CD14-positive monocyte (primary cell): Measurements from ENCODE around the gene HK1. TPM values are rescaled to one million over a fixed set of nuclear protein-coding genes. Genes with fewer than 3 reads are reported as not detected.

ENCODE experiments used
- DNase-seq, 3 donors: peaks; one replicate each; pipeline ENCODE4 v3.0.0-alpha.2; 2011 to 2022
- H2AFZ ChIP-seq: 2 replicates; pipeline ENCODE4 v1.6.0; 2012; ENCODE audit warnings: mild to moderate bottlenecking, low read depth, low read length, inconsistent platforms; ENCODE audit not compliant: insufficient read depth, poor library complexity, severe bottlenecking
- H3K27ac ChIP-seq, 2 donors: 1 replicate in 1 of 2; 2 replicates in 1 of 2; pipeline ENCODE4 v1.5.1; 2012 to 2013; ENCODE audit warnings: low read length in 2 of 2, control low read depth in 1 of 2, inconsistent platforms in 1 of 2, low read depth in 1 of 2, mild to moderate bottlenecking in 1 of 2
- H3K27me3 ChIP-seq, 2 donors: one replicate each; pipeline versions ENCODE4 v1.6.0 to v1.6.1; 2011 to 2013; ENCODE audit warnings: low read length in 2 of 2; ENCODE audit not compliant: control insufficient read depth in 2 of 2, insufficient read depth in 2 of 2
- H3K36me3 ChIP-seq, 2 donors: replicated peaks in 1 of 2; 1 replicate in 1 of 2; 2 replicates in 1 of 2; pipeline versions ENCODE4 v1.5.1 to v1.6.1; 2012 to 2013; ENCODE audit warnings: low read length in 2 of 2, control low read depth in 1 of 2, inconsistent platforms in 1 of 2, mild to moderate bottlenecking in 1 of 2; ENCODE audit not compliant: insufficient read depth in 2 of 2, control insufficient read depth in 1 of 2
- H3K4me1 ChIP-seq, 2 donors: 1 replicate in 1 of 2; 2 replicates in 1 of 2; pipeline versions ENCODE4 v1.5.1 to v1.6.1; 2012 to 2013; ENCODE audit warnings: low read length in 2 of 2, control low read depth in 1 of 2, inconsistent platforms in 1 of 2, mild to moderate bottlenecking in 1 of 2, moderate library complexity in 1 of 2; ENCODE audit not compliant: insufficient read depth in 2 of 2, control insufficient read depth in 1 of 2
- H3K4me2 ChIP-seq: replicated peaks from 2 replicates; pipeline ENCODE3; 2012; ENCODE audit warnings: low read length, moderate library complexity, mild to moderate bottlenecking; ENCODE audit not compliant: poor library complexity, severe bottlenecking; ENCODE audit errors: extremely low read depth
- H3K4me3 ChIP-seq, 3 experiments: fragments of 200-600 bp in 1 of 3; sonication (generic) in 1 of 3; replicated peaks in 1 of 3; 1 replicate in 2 of 3; 2 replicates in 1 of 3; pipeline ENCODE4 v1.5.1; 2011 to 2013; ENCODE audit warnings: low read length in 3 of 3, mild to moderate bottlenecking in 3 of 3, control low read depth in 2 of 3, low read depth in 2 of 3, inconsistent platforms in 1 of 3, moderate library complexity in 1 of 3
- H3K79me2 ChIP-seq: 2 replicates; pipeline ENCODE4 v1.6.0; 2012; ENCODE audit warnings: mild to moderate bottlenecking, control low read depth, inconsistent platforms, low read length, moderate library complexity; ENCODE audit not compliant: insufficient read depth
- H3K9ac ChIP-seq: 2 replicates; pipeline ENCODE4 v1.6.0; 2017; ENCODE audit warnings: low read length, mild to moderate bottlenecking; ENCODE audit not compliant: insufficient read depth, poor library complexity, severe bottlenecking
- H3K9me3 ChIP-seq, 2 donors: replicated peaks in 1 of 2; 1 replicate in 1 of 2; 2 replicates in 1 of 2; pipeline versions ENCODE4 v1.5.1 to v1.6.1; 2012 to 2013; ENCODE audit warnings: low read length in 2 of 2, control low read depth in 1 of 2; ENCODE audit not compliant: control insufficient read depth in 1 of 2, insufficient read depth in 1 of 2
- H4K20me1 ChIP-seq: 2 replicates; pipeline ENCODE4 v1.6.0; 2012; ENCODE audit warnings: mild to moderate bottlenecking, low read length, control low read depth, moderate library complexity; ENCODE audit not compliant: insufficient read depth
- H3K27ac Mint-ChIP-seq, 7 donors: one replicate each; pipeline ENCODE4 v1.8.0; 2020; ENCODE audit warnings: mild to moderate bottlenecking in 7 of 7, mixed read lengths in 7 of 7, moderate library complexity in 6 of 7, inconsistent platforms in 2 of 7
- H3K27me3 Mint-ChIP-seq, 3 donors: one replicate each; pipeline ENCODE4 v1.8.0; 2021 to 2022; ENCODE audit warnings: low read depth in 3 of 3, mild to moderate bottlenecking in 3 of 3, mixed read lengths in 3 of 3, moderate library complexity in 3 of 3, inconsistent platforms in 1 of 3
- H3K36me3 Mint-ChIP-seq, 2 donors: one replicate each; pipeline ENCODE4 v1.8.0; 2020; ENCODE audit warnings: mixed read lengths in 2 of 2, inconsistent platforms in 1 of 2, mild to moderate bottlenecking in 1 of 2
- H3K4me1 Mint-ChIP-seq: one replicate; pipeline ENCODE4 v1.8.0; 2020; ENCODE audit warnings: mild to moderate bottlenecking, mixed read lengths
- H3K4me3 Mint-ChIP-seq, 2 donors: one replicate each; pipeline ENCODE4 v1.8.0; 2020; ENCODE audit warnings: mild to moderate bottlenecking in 2 of 2, mixed read lengths in 2 of 2, moderate library complexity in 1 of 2
- H3K9me3 Mint-ChIP-seq, 7 donors: one replicate each; pipeline ENCODE4 v1.8.0; 2020 to 2022; ENCODE audit warnings: mixed read lengths in 7 of 7, mild to moderate bottlenecking in 6 of 7, moderate library complexity in 6 of 7, inconsistent platforms in 2 of 7
- CTCF ChIP-seq: fragments of 200-600 bp; IDR thresholded peaks from one replicate; pipeline ENCODE4 v1.8.0; 2022; ENCODE audit warnings: antibody characterized with exemption, mild to moderate bottlenecking
- WGBS: methylation state at CpG from one replicate; pipeline ENCODE4 v1.1.5; 2013; ENCODE audit warnings: missing lambda C conversion rate; ENCODE audit not compliant: insufficient coverage; 5-methylcytosine and 5-hydroxymethylcytosine counted together
- intact Hi-C, 2 donors: fragments of 100-400 bp; cut with micrococcal nuclease; formaldehyde crosslinking; loops; one replicate each; pipeline versions ENCODE4 v1.15.0 to v1.15.1; 2023
- polyA plus RNA-seq, 3 donors: library from polyadenylated mRNA; depleted of rRNA in 1 of 3; unstranded in 2 of 3; stranded (reverse) in 1 of 3; fragments of 300-500 nt in 2 of 3; fragments of >200 nt in 1 of 3; fragmentation: Illumina TruSeq in 2 of 3; gene quantifications; 1 replicate in 2 of 3; 2 replicates in 1 of 3; pipeline ENCODE4 v1.2.3, GENCODE V29; 2012 to 2021

HK1 gene
- polyA plus RNA-seq, 3 donors = 57.9 to 146 (median 125) TPM

GRCh38 chr10:69422676-69423075 lies 144.4 kb downstream of the HK1 start:
- H3K9me3 Mint-ChIP-seq = peaks cover 0 to 3% (median 0%) of the 10 kb centered on the region in 7 donors
- H3K27ac Mint-ChIP-seq = no peak overlapping the region
- Histone ChIP-seq H3K4me3 (no peak overlapping the region), H3K4me2 (no peak overlapping the region), H3K36me3 (no peaks in the 10 kb centered on the region), H3K79me2 (no peaks in the 10 kb centered on the region), H2AFZ (no peak overlapping the region), H3K9ac (no peak overlapping the region), H3K4me1 (peaks cover 6 to 10% of the 10 kb centered on the region in 2 donors), H4K20me1 (no peaks in the 10 kb centered on the region), H3K27ac (no peak overlapping the region), H3K27me3 (no peaks in the 10 kb centered on the region), H3K9me3 (no peaks in the 10 kb centered on the region)
- no CpG with 5 or more reads among the region's 4 CpGs for WGBS
- H3K4me1 Mint-ChIP-seq = peaks cover 17% of the 10 kb centered on the region
- DNase-seq = no peak
- no peaks in the 10 kb centered on the region for H3K36me3 Mint-ChIP-seq
- no peak for TF ChIP-seq CTCF
- intact Hi-C loops = no loop called here
- no peak overlapping the region for H3K4me3 Mint-ChIP-seq
- peaks cover 3 to 8% (median 5%) of the 10 kb centered on the region in 3 donors for H3K27me3 Mint-ChIP-seq

- H3K27me3 Mint-ChIP-seq = peaks cover 3 to 11% (median 5%) of the 10 kb centered on the region in 3 donors
- no peak for DNase-seq
- Histone ChIP-seq H2AFZ (no peak overlapping the region), H4K20me1 (no peaks in the 10 kb centered on the region), H3K4me3 (no peak overlapping the region), H3K36me3 (no peaks in the 10 kb centered on the region), H3K79me2 (no peaks in the 10 kb centered on the region), H3K4me2 (no peak overlapping the region), H3K4me1 (peaks cover 6 to 10% of the 10 kb centered on the region in 2 donors), H3K9ac (no peak overlapping the region), H3K9me3 (no peaks in the 10 kb centered on the region), H3K27ac (no peak overlapping the region), H3K27me3 (no peaks in the 10 kb centered on the region)
- H3K4me1 Mint-ChIP-seq = peaks cover 17% of the 10 kb centered on the region
- no peak for TF ChIP-seq CTCF
- peaks cover 0 to 3% (median 0%) of the 10 kb centered on the region in 7 donors for H3K9me3 Mint-ChIP-seq
- no CpG with 5 or more reads among the region's 2 CpGs for WGBS
- intact Hi-C loops = loop anchor here (5.0 kb wide), 1 partner anchor 82 kb away; no protein-coding TSS in a partner anchor
- H3K4me3 Mint-ChIP-seq = no peak overlapping the region
- H3K27ac Mint-ChIP-seq = peak overlapping the region in 1 of 7 donors; percentile 13
- H3K36me3 Mint-ChIP-seq = no peaks in the 10 kb centered on the region
Measured at GRCh38 chr10:69425041-69425440, 146.7 kb downstream of the HK1 start.
